HepG2 (cell line): ENCODE results near the gene P3H3. TPM values are rescaled to one million over a fixed set of nuclear protein-coding genes. Genes with fewer than 3 reads are reported as not detected.
A peak's percentile ranks its signal among the peaks of the same experiment; 100 is the strongest.

Experiments
- AGO2 ChIP-seq: fragments of 200-400 bp; formaldehyde crosslinking; optimal IDR thresholded peaks from 2 replicates; pipeline ENCODE3; 2017; ENCODE audit warnings: mild to moderate bottlenecking, low read depth, low read length, moderate library complexity
- ARID2 ChIP-seq: sonication (generic); formaldehyde crosslinking; IDR thresholded peaks from 2 replicates; pipeline ENCODE4 v1.8.1; 2022; ENCODE audit warnings: mild to moderate bottlenecking, missing genetic modification reagents, borderline replicate concordance
- MXD4 ChIP-seq: IDR thresholded peaks from 2 replicates; pipeline ENCODE4 v1.6.1; 2016; ENCODE audit warnings: mild to moderate bottlenecking, missing biosample characterization, missing genetic modification reagents
- MZF1 ChIP-seq: sonication (generic); formaldehyde crosslinking; IDR thresholded peaks from 2 replicates; pipeline ENCODE4 v1.8.1; 2023; ENCODE audit warnings: mild to moderate bottlenecking, missing genetic modification reagents, borderline replicate concordance
- NR2C2 ChIP-seq: sonication (generic); formaldehyde crosslinking; IDR thresholded peaks from 2 replicates; pipeline ENCODE4 v1.4.0; 2020; ENCODE audit warnings: missing genetic modification reagents, mild to moderate bottlenecking, moderate library complexity, borderline replicate concordance
- PHB2 ChIP-seq: fragments of 450-650 bp; IDR thresholded peaks from 2 replicates; pipeline ENCODE4 v1.6.1; 2018; ENCODE audit not compliant: partially characterized antibody
- SSRP1 ChIP-seq: IDR thresholded peaks from 2 replicates; pipeline ENCODE4 v1.6.1; 2016; ENCODE audit warnings: control low read depth
- USF2 ChIP-seq, 2 experiments: sonication (generic) in 1 of 2; formaldehyde crosslinking in 1 of 2; IDR thresholded peaks; 2 replicates each; pipeline versions ENCODE4 v1.5.1 to v1.6.1; 2011 to 2020; ENCODE audit warnings: borderline replicate concordance in 1 of 2, low read depth in 1 of 2, low read length in 1 of 2, mild to moderate bottlenecking in 1 of 2, missing genetic modification reagents in 1 of 2, moderate library complexity in 1 of 2
- ZC3H13 ChIP-seq: sonication (generic); formaldehyde crosslinking; IDR thresholded peaks from 2 replicates; pipeline ENCODE4 v1.8.1; 2023; ENCODE audit warnings: mild to moderate bottlenecking, missing genetic modification reagents, moderate library complexity
- ZMYM4 ChIP-seq: sonication (generic); formaldehyde crosslinking; IDR thresholded peaks from 2 replicates; pipeline ENCODE4 v1.8.1; 2023; ENCODE audit warnings: mild to moderate bottlenecking, missing genetic modification reagents
- ZNF230 ChIP-seq: sonication (generic); formaldehyde crosslinking; IDR thresholded peaks from 2 replicates; pipeline ENCODE4 v1.4.0; 2020; ENCODE audit warnings: mild to moderate bottlenecking, missing genetic modification reagents
- ZNF335 ChIP-seq: sonication (generic); formaldehyde crosslinking; IDR thresholded peaks from 2 replicates; pipeline ENCODE4 v1.4.0; 2020; ENCODE audit warnings: missing genetic modification reagents
- ZNF556 ChIP-seq: sonication (generic); formaldehyde crosslinking; IDR thresholded peaks from 2 replicates; pipeline ENCODE4 v1.4.0; 2020; ENCODE audit warnings: mild to moderate bottlenecking, missing genetic modification reagents, borderline replicate concordance
- ZNF646 ChIP-seq: sonication (generic); formaldehyde crosslinking; IDR thresholded peaks from 2 replicates; pipeline ENCODE4 v1.9.0; 2021; ENCODE audit warnings: mild to moderate bottlenecking, missing genetic modification reagents
- ZNF710 ChIP-seq: sonication (generic); formaldehyde crosslinking; IDR thresholded peaks from 2 replicates; pipeline ENCODE4 v1.5.0; 2020; ENCODE audit warnings: mild to moderate bottlenecking, missing genetic modification reagents, borderline replicate concordance
- ZNF772 ChIP-seq: sonication (generic); formaldehyde crosslinking; IDR thresholded peaks from 2 replicates; pipeline ENCODE4 v1.5.0; 2020; ENCODE audit warnings: mild to moderate bottlenecking, missing genetic modification reagents
- polyA plus RNA-seq, 8 experiments: library from polyadenylated mRNA; depleted of rRNA in 3 of 8; stranded (reverse) in 7 of 8; unstranded in 1 of 8; fragments of >200 nt; fragmentation: Illumina TruSeq in 4 of 8; extraction: Trizol in 4 of 8; gene quantifications; 2 replicates each; pipeline versions ENCODE4 v1.2.1 to v1.2.3, GENCODE V29; 2011 to 2016; ENCODE audit warnings: low read depth in 4 of 8, missing spikeins in 1 of 8, mixed read lengths in 1 of 8; ENCODE audit not compliant: insufficient read depth in 1 of 8
- total RNA-seq, 5 experiments: library from RNA; depleted of rRNA; stranded (reverse); fragments of >200 nt; fragmentation: Illumina TruSeq; extraction: Trizol; gene quantifications; 2 replicates each; pipeline ENCODE4 v1.2.3, GENCODE V29; 2016; ENCODE audit warnings: low read depth in 1 of 5

The P3H3 gene
- total and polyA plus RNA-seq, 2 of the 13 experiments (the other 11 are each of a cell fraction or from before 2014, with no cell fraction given): 20.1 to 20.5 TPM

- TF ChIP-seq ZNF646 (no peak), ZNF556 (peak; percentile 37; the same call in 1 of the 2 replicates), ARID2 (CRISPR knock-in tag) (no peak), PHB2 (no peak), NR2C2 (CRISPR knock-in tag) (peak; percentile 25; the same call in 1 of the 2 replicates), ZC3H13 (CRISPR knock-in tag) (peak; percentile 88; the same call in 1 of the 2 replicates), AGO2 (peak; percentile 90), ZNF335 (CRISPR knock-in tag) (peak; percentile 44; the same call in 1 of the 2 replicates), ZNF772 (CRISPR knock-in tag) (peak; percentile 47; the same call in 1 of the 2 replicates), MXD4 (CRISPR knock-in tag) (peak; percentile 34; the same call in 1 of the 2 replicates), MZF1 (CRISPR knock-in tag) (0 out of 2 replicates have a peak, but pooled peaks have one; percentile 17), SSRP1 (CRISPR knock-in tag) (no peak), ZNF710 (CRISPR knock-in tag) (peak; percentile 70), ZNF230 (CRISPR knock-in tag) (no peak), ZMYM4 (CRISPR knock-in tag) (0 out of 2 replicates have a peak, but pooled peaks have one; percentile 61), USF2 (IDR thresholded peaks at IDR 0.05; ENCODE audit: low read depth, low read length) (no peak), USF2 (CRISPR knock-in tag; IDR thresholded peaks at IDR 0.05; ENCODE audit: borderline replicate concordance) (peak; percentile 30; the same call in 1 of the 2 replicates)
These were observed 751 bp downstream of the P3H3 start (continued) for GRCh38 chr12:6828781-6829535.
